ENCODE results near the gene PHKA2. TPM values are rescaled to one million over a fixed set of nuclear protein-coding genes. Genes with fewer than 3 reads are reported as not detected.

The PHKA2 gene
- total RNA-seq, 2 donors from 2014 or later, result 29.3 to 55.8 TPM

GRCh38 chrX:18970465-18970864, 13.4 kb downstream of the PHKA2 start:
- Histone ChIP-seq H3K4me3 (no peak overlapping the region), H3K9me3 (no peaks in the 10 kb centered on the region), H3K27me3 (replicated peaks; ENCODE audit: insufficient read depth) (no peaks in the 10 kb centered on the region), H3K36me3 (no peaks in the 10 kb centered on the region), H3K27ac (no peak overlapping the region), H3K4me1 (replicated peaks) (no peaks in the 10 kb centered on the region)
- no peak for DNase-seq (ENCODE audit: low spot score)
- no peak for TF ChIP-seq CTCF (IDR thresholded peaks at IDR 0.05)
- TF ChIP-seq POLR2A (IDR thresholded peaks at IDR 0.05), result no peak
- no peak for TF ChIP-seq POLR2AphosphoS5 (IDR thresholded peaks at IDR 0.05)
- intact Hi-C loops (cut with DNase I), result no loop called here

DNA sequence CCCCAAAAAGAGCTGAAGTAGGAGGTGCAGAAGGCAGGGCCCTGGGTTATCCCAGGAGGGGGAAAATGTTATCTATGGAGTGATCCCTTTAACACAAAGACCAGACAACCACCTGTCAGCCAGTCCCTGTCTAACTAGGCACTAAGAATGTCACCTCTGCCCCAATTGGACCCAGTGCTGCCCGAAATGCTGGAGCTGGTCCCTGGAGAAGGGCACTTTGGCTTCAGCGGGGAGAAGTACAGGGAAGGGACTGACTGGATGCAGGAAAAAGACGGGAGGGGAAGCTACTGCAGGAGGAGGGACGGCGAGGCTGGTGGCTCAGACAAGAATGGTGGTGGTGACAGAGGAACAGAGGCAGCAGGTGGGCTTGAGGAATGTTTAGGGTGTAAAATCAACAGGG, 17.3 kb downstream of the PHKA2 start:
- DNase-seq (ENCODE audit: low spot score), result no peak
- TF ChIP-seq POLR2A (IDR thresholded peaks at IDR 0.05) (no peak), CTCF (IDR thresholded peaks at IDR 0.05) (no peak), POLR2AphosphoS5 (IDR thresholded peaks at IDR 0.05) (no peak)
- Histone ChIP-seq H3K4me3 (no peak overlapping the region), H3K36me3 (no peaks in the 10 kb centered on the region), H3K9me3 (no peaks in the 10 kb centered on the region), H3K4me1 (replicated peaks) (no peaks in the 10 kb centered on the region), H3K27me3 (replicated peaks; ENCODE audit: insufficient read depth) (no peaks in the 10 kb centered on the region), H3K27ac (no peak overlapping the region)
- 91% methylated on average over 5 of the region's 5 CpGs for WGBS
- intact Hi-C loops (cut with DNase I), result no loop called here

- H3K27me3 ChIP-seq (replicated peaks; ENCODE audit: insufficient read depth), result no peaks in the 10 kb centered on the region
- no peak overlapping the region for H3K27ac ChIP-seq
- intact Hi-C loops (cut with DNase I), result no loop called here
- DNase-seq (ENCODE audit: low spot score), result no peak
- H3K4me3 ChIP-seq, result no peak overlapping the region
- H3K9me3 ChIP-seq, result no peaks in the 10 kb centered on the region
- no peaks in the 10 kb centered on the region for H3K36me3 ChIP-seq
- no peaks in the 10 kb centered on the region for H3K4me1 ChIP-seq (replicated peaks)
- no peak for TF ChIP-seq POLR2A (IDR thresholded peaks at IDR 0.05)
- no peak for TF ChIP-seq CTCF (IDR thresholded peaks at IDR 0.05)
- TF ChIP-seq POLR2AphosphoS5 (IDR thresholded peaks at IDR 0.05), result no peak
- 56% methylated on average over 8 of the region's 9 CpGs for WGBS
Observed at GRCh38 chrX:18964901-18965300, 19.0 kb downstream of the PHKA2 start.

GRCh38 chrX:18964026-18964425, 19.9 kb downstream of the PHKA2 start:
- Histone ChIP-seq H3K27ac (no peak overlapping the region), H3K36me3 (no peaks in the 10 kb centered on the region), H3K4me3 (no peak overlapping the region), H3K9me3 (no peaks in the 10 kb centered on the region), H3K4me1 (replicated peaks) (no peaks in the 10 kb centered on the region), H3K27me3 (replicated peaks; ENCODE audit: insufficient read depth) (no peaks in the 10 kb centered on the region)
- no peak for TF ChIP-seq POLR2AphosphoS5 (IDR thresholded peaks at IDR 0.05)
- TF ChIP-seq CTCF (IDR thresholded peaks at IDR 0.05), result no peak
- no peak for TF ChIP-seq POLR2A (IDR thresholded peaks at IDR 0.05)
- DNase-seq (ENCODE audit: low spot score), result no peak
- intact Hi-C loops (cut with DNase I), result no loop called here
- 60% methylated on average over 4 of the region's 4 CpGs for WGBS

DNA sequence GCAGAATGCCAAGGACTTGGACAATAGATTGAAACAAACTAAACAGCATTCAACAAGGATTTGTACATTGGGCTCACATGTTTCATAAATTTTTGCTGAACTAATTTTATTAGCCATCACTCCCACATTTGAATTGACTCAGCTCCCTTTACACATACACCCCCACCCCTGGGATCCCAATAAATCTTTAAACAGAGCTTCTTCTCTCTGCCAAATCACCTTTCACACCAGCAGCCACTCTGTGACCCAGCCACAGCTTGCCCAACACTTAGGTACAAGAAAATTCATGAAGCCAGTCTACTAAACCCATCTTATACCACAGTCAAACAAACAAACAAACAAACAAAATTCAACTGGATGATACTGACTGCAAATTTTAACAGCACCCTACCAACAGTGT, 21.6 kb downstream of the PHKA2 start:
- no peak for DNase-seq (ENCODE audit: low spot score)

More for the DNA sequence above, 21.6 kb downstream of the PHKA2 start:
- H3K27ac ChIP-seq, result no peak overlapping the region
- H3K27me3 ChIP-seq (replicated peaks; ENCODE audit: insufficient read depth), result no peaks in the 10 kb centered on the region
- no peak for TF ChIP-seq POLR2AphosphoS5 (IDR thresholded peaks at IDR 0.05)
- intact Hi-C loops (cut with DNase I), result no loop called here
- H3K4me3 ChIP-seq, result no peak overlapping the region
- H3K36me3 ChIP-seq, result no peaks in the 10 kb centered on the region
- no peaks in the 10 kb centered on the region for H3K4me1 ChIP-seq (replicated peaks)
- H3K9me3 ChIP-seq, result no peaks in the 10 kb centered on the region
